GM12892 (cell line): Measurements from ENCODE around the gene PLA2G12B.

Experiments used
- POLR2A ChIP-seq: IDR thresholded peaks from 2 replicates; pipeline ENCODE4 v1.6.1; 2011; ENCODE audit warnings: low read depth, low read length, control low read depth
- POLR2AphosphoS5 ChIP-seq: IDR thresholded peaks from 2 replicates; pipeline ENCODE4 v1.6.1; 2011; ENCODE audit warnings: low read depth, low read length, control low read depth

GRCh38 chr10:72981882-72982529 lies 27.4 kb upstream of the PLA2G12B start:
- TF ChIP-seq POLR2AphosphoS5 (no peak), POLR2A (no peak)
